Coronary artery (tissue), 2 donors: ENCODE data around the gene SSBP1.

Source experiments
- DNase-seq: peaks from one replicate; pipeline ENCODE4 v3.0.0-alpha.2; 2017; ENCODE audit warnings: low spot score
- H3K27ac ChIP-seq, 2 donors: fragments of 200-600 bp; sonication (generic); one replicate each; pipeline ENCODE4 v1.5.1; 2016 to 2019
- H3K4me3 ChIP-seq: fragments of 200-600 bp; sonication (generic); 2 replicates; pipeline ENCODE4 v1.5.1; 2016; ENCODE audit warnings: mild to moderate bottlenecking, moderate library complexity
- CTCF ChIP-seq: fragments of 200-600 bp; sonication (generic); IDR thresholded peaks from one replicate; pipeline ENCODE4 v1.5.1; 2019; ENCODE audit warnings: antibody characterized with exemption

SSBP1 gene

GRCh38 chr7:141709749-141710148 is 28.4 kb upstream of the SSBP1 start:
- TF ChIP-seq CTCF: no peak
- Histone ChIP-seq H3K4me3 (no peak overlapping the region), H3K27ac (no peak overlapping the region)
- no peak for DNase-seq

GRCh38 chr7:141710301-141710700 is 27.9 kb upstream of the SSBP1 start:
- TF ChIP-seq CTCF: no peak
- DNase-seq: no peak
- no peak overlapping the region for H3K4me3 ChIP-seq
- H3K27ac ChIP-seq: no peak overlapping the region

- H3K27ac ChIP-seq: no peak overlapping the region
- DNase-seq: no peak
- no peak for TF ChIP-seq CTCF
These were observed 25.4 kb upstream of the SSBP1 start for GRCh38 chr7:141712603-141713255.

GRCh38 chr7:141713890-141714289 is 24.3 kb upstream of the SSBP1 start:
- no peak for TF ChIP-seq CTCF
- no peak overlapping the region for H3K27ac ChIP-seq
- H3K4me3 ChIP-seq: no peak overlapping the region

More at GRCh38 chr7:141712603-141713255, 25.4 kb upstream of the SSBP1 start:
- no peak overlapping the region for H3K4me3 ChIP-seq

GRCh38 chr7:141714571-141714970 is 23.6 kb upstream of the SSBP1 start:
- no peak for TF ChIP-seq CTCF
- Histone ChIP-seq H3K27ac (no peak overlapping the region), H3K4me3 (no peak overlapping the region)
- no peak for DNase-seq

More at GRCh38 chr7:141713890-141714289, 24.3 kb upstream of the SSBP1 start:
- DNase-seq: no peak

GRCh38 chr7:141715018-141715417 is 23.1 kb upstream of the SSBP1 start:
- H3K27ac ChIP-seq: no peak overlapping the region
- TF ChIP-seq CTCF: no peak
- no peak for DNase-seq
- no peak overlapping the region for H3K4me3 ChIP-seq

GRCh38 chr7:141715794-141716689 is 22.1 kb upstream of the SSBP1 start:
- TF ChIP-seq CTCF: no peak
- no peak overlapping the region for H3K4me3 ChIP-seq
- no peak for DNase-seq
- H3K27ac ChIP-seq: no peak overlapping the region
